Memory B cell (primary cell): ENCODE data around the gene PLK2.

Experiments used
- ATAC-seq: fragments of 150-1000 bp; cut with Tn5 transposase; 2 replicates; pipeline ENCODE4 v1.10.0; 2021; ENCODE audit warnings: low read depth, mild to moderate bottlenecking, moderate library complexity
- DNase-seq, 2 donors: peaks; one replicate each; pipeline ENCODE4 v3.0.0; 2022; ENCODE audit warnings: low spot score in 2 of 2
- H3K27ac Mint-ChIP-seq: one replicate; pipeline ENCODE4 v1.8.0; 2022; ENCODE audit warnings: mild to moderate bottlenecking, moderate library complexity, mixed read lengths
- H3K27me3 Mint-ChIP-seq: one replicate; pipeline ENCODE4 v1.8.0; 2022; ENCODE audit warnings: mixed read lengths
- H3K36me3 Mint-ChIP-seq: one replicate; pipeline ENCODE4 v1.8.0; 2022; ENCODE audit warnings: mild to moderate bottlenecking, mixed read lengths
- H3K4me1 Mint-ChIP-seq: one replicate; pipeline ENCODE4 v1.8.0; 2022; ENCODE audit warnings: mixed read lengths
- H3K4me3 Mint-ChIP-seq: one replicate; pipeline ENCODE4 v1.8.0; 2022; ENCODE audit warnings: mild to moderate bottlenecking, moderate library complexity, mixed read lengths
- H3K9me3 Mint-ChIP-seq: one replicate; pipeline ENCODE4 v1.8.0; 2022; ENCODE audit warnings: mixed read lengths

PLK2 gene

DNA sequence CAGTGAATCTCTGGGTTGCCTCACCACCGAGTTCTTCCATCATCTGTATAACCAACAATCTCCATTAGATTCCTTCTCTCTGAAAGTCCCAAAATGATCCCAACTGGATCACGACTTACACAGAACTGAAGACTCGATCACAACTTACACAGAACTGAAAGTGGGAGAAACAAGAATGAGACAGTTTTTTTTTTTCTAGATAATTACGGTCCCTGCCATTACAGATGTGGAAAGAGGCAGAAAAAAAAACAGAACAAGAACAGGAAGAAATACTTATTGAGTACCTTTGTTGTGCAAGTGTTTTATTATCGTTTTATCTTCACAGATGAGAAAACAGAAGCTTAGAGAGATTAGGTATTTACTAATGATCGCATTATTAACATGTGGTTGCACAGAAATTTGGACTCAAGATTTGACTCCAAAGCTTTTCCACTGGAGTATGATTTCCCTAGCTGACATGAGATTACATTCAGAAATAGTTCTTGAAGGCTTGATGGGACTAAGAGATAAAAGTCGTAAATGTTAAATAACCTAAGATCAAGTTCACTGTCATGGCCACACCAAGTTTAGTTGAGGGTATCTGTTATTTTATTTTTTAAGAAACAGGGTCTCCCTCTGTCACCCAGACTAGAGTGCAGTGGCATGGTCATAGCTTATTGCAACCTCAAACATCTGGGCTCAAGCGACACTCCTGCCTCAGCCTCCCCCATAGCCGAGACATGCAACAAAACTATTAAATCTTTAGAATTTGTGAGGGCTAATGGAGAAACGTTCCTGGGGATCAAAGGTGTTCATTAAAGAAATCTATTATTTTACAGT lies 8.9 kb downstream of the PLK2 start:
- Mint-ChIP-seq H3K36me3 (peaks cover 10% of the 10 kb centered on the region), H3K27ac (no peak overlapping the region), H3K4me1 (no peaks in the 10 kb centered on the region), H3K4me3 (no peak overlapping the region), H3K27me3 (peaks cover 1% of the 10 kb centered on the region), H3K9me3 (no peaks in the 10 kb centered on the region)
- no peak for ATAC-seq
- DNase-seq = no peak

DNA sequence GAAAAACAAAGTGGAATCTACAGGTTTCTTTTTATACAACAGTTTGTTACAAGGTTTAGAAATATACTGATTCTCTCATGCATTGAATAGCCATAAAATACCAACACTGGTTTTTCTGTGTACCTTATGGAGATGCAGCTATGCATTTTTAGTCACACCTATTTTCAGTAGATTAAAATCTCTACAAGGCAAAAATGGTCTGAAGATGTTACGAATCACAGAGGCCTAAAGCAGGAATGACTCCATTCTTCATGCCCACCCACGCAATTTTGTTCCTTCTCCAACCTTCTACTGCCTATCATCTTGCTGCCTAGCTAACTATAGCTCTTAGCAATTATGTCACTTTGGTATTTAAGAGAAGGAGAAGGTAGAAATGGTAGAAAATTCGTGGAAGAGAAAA lies 9.9 kb downstream of the PLK2 start:
- H3K4me1 Mint-ChIP-seq = no peaks in the 10 kb centered on the region
- H3K36me3 Mint-ChIP-seq = peaks cover 10% of the 10 kb centered on the region
- H3K4me3 Mint-ChIP-seq = no peak overlapping the region
- no peak overlapping the region for H3K27ac Mint-ChIP-seq
- DNase-seq (no peak), ATAC-seq (no peak)
- no peaks in the 10 kb centered on the region for H3K9me3 Mint-ChIP-seq
- peaks cover 1% of the 10 kb centered on the region for H3K27me3 Mint-ChIP-seq

DNA sequence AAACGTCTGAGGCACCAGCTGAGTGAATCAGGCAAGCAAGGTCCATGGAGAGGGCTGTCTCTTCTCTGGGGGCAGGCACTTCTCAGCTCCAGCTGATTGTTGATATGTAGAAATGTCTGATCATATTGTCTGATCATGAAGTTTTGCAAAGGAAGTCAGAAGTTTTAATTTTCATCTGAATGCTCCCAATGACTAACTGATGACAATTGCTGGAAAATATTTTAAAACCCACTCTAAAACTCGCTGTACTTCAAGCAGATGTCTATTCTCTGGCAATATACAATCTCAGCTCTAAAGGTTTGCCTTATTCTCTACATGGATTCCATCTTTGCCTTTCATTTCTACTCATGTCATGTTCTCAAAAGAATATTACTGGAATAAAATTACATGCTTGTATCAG lies 12.7 kb downstream of the PLK2 start:
- H3K9me3 Mint-ChIP-seq = peaks cover 2% of the 10 kb centered on the region
- no peak overlapping the region for H3K4me3 Mint-ChIP-seq
- peaks cover 1% of the 10 kb centered on the region for H3K36me3 Mint-ChIP-seq
- H3K27ac Mint-ChIP-seq = no peak overlapping the region
- peaks cover 1% of the 10 kb centered on the region for H3K27me3 Mint-ChIP-seq
- no peaks in the 10 kb centered on the region for H3K4me1 Mint-ChIP-seq
- no peak for DNase-seq
- ATAC-seq = no peak

DNA sequence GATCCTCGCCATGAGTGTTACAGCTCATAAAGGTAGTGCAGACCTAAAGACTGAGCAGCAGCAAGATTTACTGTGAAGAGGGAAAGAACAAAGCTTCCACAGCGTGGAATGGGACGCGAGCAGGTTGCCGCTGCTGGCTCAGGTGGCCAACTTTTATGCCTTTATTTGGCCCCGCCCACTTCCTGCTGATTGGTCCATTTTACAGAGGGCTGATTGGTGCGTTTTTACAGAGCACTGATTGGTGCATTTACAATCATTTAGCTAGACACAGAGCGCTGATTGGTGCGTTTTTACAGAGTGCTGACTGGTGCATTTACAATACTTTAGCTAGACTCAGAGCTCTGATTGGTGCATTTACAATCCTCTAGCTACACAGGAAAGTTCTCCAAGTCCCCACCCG lies 13.9 kb downstream of the PLK2 start:
- H3K27ac Mint-ChIP-seq = no peak overlapping the region
- ATAC-seq = no peak
- H3K4me1 Mint-ChIP-seq = no peaks in the 10 kb centered on the region
- H3K9me3 Mint-ChIP-seq = peaks cover 2% of the 10 kb centered on the region
- H3K4me3 Mint-ChIP-seq = no peak overlapping the region
- peaks cover 4% of the 10 kb centered on the region for H3K27me3 Mint-ChIP-seq
- no peak for DNase-seq
- H3K36me3 Mint-ChIP-seq = peaks cover under 1% of the 10 kb centered on the region

DNA sequence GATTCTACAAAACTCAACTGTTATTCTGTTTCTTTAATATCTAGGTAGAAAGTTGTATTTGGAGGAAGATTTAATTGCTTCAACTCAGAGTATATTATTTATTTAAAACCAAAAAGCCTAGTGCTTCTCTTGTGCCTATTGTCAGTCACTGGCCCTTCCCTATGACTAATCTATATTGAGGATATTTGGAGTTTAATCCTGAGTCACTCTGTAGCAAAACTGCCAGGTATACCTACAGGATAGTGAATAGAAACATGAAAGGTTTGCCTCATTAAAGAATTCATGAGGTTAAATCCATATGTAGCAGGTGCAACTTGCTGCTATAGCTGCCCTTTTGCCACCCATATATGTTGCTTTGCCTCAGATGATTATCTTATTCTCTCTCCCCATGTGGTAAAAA lies 15.1 kb downstream of the PLK2 start:
- no peak overlapping the region for H3K27ac Mint-ChIP-seq
- no peak for ATAC-seq

DNA sequence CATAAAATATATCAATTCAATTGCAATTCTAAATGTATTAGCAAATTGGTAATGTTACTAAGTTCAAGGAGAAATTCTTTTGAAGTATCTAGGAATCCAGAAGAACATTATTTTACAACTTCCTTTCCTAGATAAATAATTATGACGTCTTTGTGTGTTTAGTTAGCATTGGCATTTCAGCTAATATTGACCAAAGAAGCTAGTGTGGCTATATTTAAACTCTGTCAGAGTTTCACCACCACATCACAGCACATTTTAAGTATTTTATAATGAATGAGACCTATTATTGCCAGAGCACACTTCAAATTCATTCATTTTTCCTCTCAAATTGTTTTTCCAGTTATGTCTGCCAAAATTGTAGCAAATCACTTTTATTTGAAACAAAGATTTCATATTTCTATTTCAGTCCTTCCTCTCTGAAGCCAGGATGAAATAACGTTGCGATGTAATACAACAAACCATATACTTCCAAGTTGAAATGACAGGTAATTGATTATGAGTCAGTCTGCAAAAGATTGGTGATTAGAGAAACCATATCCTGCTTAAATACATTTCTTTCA lies 18.9 kb downstream of the PLK2 start:
- Mint-ChIP-seq H3K4me3 (no peak overlapping the region), H3K27me3 (peaks cover 3% of the 10 kb centered on the region), H3K36me3 (no peaks in the 10 kb centered on the region), H3K4me1 (no peaks in the 10 kb centered on the region), H3K27ac (no peak overlapping the region), H3K9me3 (peaks cover 2% of the 10 kb centered on the region)
- DNase-seq = no peak
- no peak for ATAC-seq

More for the DNA sequence above, 15.1 kb downstream of the PLK2 start:
- no peak for DNase-seq
- peaks cover 4% of the 10 kb centered on the region for H3K27me3 Mint-ChIP-seq
- no peaks in the 10 kb centered on the region for H3K4me1 Mint-ChIP-seq
- H3K9me3 Mint-ChIP-seq = peaks cover 2% of the 10 kb centered on the region
- no peak overlapping the region for H3K4me3 Mint-ChIP-seq
- no peaks in the 10 kb centered on the region for H3K36me3 Mint-ChIP-seq

DNA sequence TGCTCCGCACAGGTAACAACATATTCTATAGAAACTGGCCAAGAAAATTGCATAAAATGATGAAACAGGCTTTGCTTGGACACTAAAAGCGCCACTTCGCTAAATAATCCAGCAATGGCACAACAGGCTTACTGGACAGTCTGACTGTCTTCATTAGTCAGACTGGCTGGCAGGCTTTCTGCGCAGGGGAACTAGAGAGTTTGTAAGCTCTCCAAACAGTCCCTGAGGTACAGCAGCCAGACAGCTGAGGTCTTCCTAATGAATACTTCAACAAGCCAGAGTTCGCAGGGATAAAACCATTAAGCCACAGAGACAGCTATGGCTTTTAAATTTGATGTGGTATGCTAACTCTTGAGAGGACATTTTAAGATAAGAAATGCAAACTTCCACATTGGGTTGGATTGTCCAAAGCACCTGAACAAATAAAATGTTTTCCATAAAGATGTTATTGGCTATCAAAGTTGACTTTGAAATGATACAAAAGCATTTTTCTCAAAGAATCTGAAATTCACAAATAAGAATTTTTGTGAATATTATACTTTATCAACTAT lies 20.7 kb downstream of the PLK2 start:
- no peaks in the 10 kb centered on the region for H3K36me3 Mint-ChIP-seq
- no peak overlapping the region for H3K27ac Mint-ChIP-seq
- no peak for DNase-seq
- H3K27me3 Mint-ChIP-seq = peaks cover 3% of the 10 kb centered on the region
- H3K9me3 Mint-ChIP-seq = peaks cover 2% of the 10 kb centered on the region
- no peak for ATAC-seq
- H3K4me3 Mint-ChIP-seq = no peak overlapping the region
- no peaks in the 10 kb centered on the region for H3K4me1 Mint-ChIP-seq

DNA sequence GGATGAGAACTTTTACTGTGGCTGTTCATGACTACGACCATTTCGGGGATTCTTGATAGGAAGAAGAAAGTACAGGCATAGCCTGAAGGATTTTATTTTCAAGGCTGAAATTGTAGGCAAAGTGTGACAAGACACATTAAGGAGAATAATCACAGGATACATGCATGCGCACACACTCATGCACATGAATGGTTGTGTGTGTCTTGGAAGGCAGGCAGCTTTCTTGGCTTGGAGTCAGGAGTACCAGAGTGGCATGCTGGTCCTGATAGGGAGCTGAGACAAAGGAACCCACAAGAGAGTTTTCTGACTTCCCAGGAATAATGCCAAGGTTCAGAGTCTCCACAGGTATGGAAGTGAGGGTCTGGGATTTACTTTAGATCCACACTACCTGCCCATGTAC lies 22.2 kb downstream of the PLK2 start:
- Mint-ChIP-seq H3K27ac (no peak overlapping the region), H3K27me3 (peaks cover 3% of the 10 kb centered on the region), H3K4me3 (no peak overlapping the region), H3K36me3 (no peaks in the 10 kb centered on the region), H3K9me3 (no peaks in the 10 kb centered on the region), H3K4me1 (no peaks in the 10 kb centered on the region)
- no peak for ATAC-seq
- no peak for DNase-seq

DNA sequence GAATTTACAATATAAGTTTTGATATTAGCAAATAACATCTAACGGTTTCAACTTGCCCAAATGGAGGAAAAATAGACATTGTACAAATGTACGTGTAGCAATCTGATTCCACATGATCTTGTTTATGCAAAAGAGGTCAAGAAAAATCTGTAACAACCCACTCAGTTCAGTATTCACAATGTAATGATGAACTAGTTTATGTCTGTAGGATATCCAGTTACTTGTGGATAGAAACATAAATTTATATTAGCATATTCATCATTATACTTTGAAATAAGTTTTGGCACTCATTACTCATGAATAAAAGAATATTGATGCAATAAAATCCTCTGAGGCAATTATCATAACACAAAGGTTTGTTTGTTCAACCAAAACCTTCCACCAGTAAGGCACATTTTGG lies 28.1 kb downstream of the PLK2 start:
- DNase-seq (no peak), ATAC-seq (no peak)
- H3K9me3 Mint-ChIP-seq = no peaks in the 10 kb centered on the region
- no peak overlapping the region for H3K27ac Mint-ChIP-seq
- no peaks in the 10 kb centered on the region for H3K36me3 Mint-ChIP-seq
- H3K27me3 Mint-ChIP-seq = no peaks in the 10 kb centered on the region
- H3K4me3 Mint-ChIP-seq = no peak overlapping the region
- no peaks in the 10 kb centered on the region for H3K4me1 Mint-ChIP-seq

DNA sequence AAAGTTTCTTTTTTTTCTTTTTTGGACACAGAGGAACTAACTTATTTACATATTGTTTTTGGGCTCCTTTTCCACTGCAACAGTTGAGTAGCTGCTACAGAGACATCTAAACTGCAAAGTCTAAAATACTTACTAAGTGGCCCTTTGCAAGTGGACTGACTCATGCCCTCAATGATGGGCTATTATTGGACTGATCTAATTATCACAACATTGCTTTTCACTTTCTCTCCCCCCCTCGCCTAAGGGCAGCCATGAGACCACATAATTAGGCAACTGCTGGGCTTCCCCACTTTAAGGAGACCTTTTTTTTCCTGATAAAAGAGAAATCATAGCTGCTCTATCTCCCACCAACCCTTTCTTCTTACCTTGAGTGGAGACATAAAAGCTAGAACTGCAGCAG lies 47.0 kb downstream of the PLK2 start:
- H3K36me3 Mint-ChIP-seq = no peaks in the 10 kb centered on the region
- no peaks in the 10 kb centered on the region for H3K9me3 Mint-ChIP-seq
- no peak overlapping the region for H3K4me3 Mint-ChIP-seq
- ATAC-seq = no peak
- no peak for DNase-seq
- no peak overlapping the region for H3K27ac Mint-ChIP-seq
- no peaks in the 10 kb centered on the region for H3K4me1 Mint-ChIP-seq
- H3K27me3 Mint-ChIP-seq = peaks cover 8% of the 10 kb centered on the region

DNA sequence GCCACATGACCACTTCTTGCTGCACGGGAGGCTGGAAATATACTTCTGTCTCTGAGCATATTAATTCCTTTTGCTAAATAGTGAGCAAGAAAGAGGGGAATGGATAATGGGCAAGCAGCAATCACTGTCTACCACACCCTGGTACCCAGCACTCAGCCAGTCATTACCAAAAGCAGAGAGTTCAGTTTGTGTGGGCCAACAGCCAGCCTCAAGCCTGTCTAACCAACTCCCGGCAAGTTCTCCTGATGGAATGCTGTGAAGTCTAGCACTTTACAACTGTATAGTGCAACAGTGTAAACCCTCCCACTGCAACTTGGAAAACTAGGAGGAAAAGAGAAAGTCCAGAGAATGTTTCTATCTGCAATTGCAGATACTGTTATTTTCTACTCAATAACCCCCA lies 47.8 kb downstream of the PLK2 start:
- Mint-ChIP-seq H3K9me3 (no peaks in the 10 kb centered on the region), H3K27ac (no peak overlapping the region), H3K27me3 (peaks cover 10% of the 10 kb centered on the region), H3K4me1 (no peaks in the 10 kb centered on the region), H3K36me3 (no peaks in the 10 kb centered on the region), H3K4me3 (no peak overlapping the region)
- DNase-seq (no peak), ATAC-seq (no peak)

DNA sequence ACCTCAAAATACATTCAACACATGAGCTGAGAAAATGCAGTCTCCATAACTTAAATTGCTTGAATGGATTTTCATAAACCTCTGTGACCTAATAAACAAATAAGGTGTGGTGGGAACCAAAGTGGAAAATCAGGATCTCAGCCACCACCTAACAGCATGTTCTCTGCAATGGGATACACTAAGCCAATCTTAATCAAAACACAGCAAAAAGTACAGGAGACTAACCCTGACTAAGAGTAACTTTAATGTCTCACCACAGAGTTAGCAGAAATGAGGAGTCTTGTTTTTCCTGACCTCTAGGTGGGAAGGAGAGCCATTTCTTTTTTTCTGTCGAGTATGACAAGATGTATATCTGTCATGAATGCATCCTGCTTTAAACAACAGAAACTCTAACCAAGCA lies 48.5 kb downstream of the PLK2 start:
- no peaks in the 10 kb centered on the region for H3K9me3 Mint-ChIP-seq
- no peaks in the 10 kb centered on the region for H3K4me1 Mint-ChIP-seq
- ATAC-seq (no peak), DNase-seq (no peak)
- H3K36me3 Mint-ChIP-seq = no peaks in the 10 kb centered on the region
- no peak overlapping the region for H3K27ac Mint-ChIP-seq
- no peak overlapping the region for H3K4me3 Mint-ChIP-seq
- peaks cover 8% of the 10 kb centered on the region for H3K27me3 Mint-ChIP-seq

DNA sequence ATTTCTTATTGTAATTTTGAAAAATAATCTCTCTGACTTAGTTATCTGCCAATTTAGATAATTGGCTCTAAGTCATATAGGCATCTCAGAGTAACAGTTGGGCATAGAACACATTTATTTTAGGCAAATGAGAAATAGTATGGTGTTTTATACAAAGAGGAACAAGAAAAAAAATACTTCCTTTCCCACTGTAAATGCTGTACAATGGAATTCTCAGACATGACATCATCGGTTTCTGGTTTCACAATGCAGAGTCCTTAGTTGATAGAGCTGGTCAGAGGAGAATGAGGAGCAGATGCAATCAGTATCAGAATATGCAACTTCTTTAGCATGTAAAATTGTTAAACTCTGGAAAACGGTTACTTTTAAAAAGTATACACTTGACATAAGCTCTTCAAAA lies 49.4 kb downstream of the PLK2 start:
- DNase-seq = no peak

DNA sequence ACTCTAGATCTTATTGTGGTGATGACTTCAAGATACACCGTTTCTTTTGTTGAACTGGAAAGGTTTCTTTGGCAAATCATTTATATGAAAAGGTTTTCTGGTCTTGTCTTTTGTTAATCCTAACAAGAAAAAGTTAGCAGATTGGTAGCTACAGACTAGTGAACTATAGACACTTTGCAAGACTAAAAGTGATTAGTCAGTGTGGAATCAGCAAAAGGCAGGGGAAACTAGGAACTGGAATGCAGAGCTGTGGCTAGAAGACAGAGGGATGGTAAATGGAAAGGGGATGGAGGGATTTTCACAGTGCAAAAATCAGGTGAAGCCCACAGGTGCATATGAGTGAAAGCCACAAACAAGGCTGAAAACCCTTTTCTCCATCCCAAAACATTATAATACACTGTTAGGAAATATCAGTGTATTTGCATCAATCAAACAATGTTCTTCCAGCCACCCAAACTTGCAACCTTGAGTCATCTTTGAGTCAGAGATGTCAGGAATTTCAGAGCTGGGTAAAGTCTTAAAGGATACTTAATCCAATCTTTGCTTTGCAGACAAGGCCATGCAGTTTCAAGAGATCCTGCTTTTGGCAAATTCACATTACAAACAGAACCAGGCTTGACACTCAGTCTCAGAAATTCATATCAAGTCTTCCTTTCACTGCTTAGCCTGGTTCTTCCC lies 52.7 kb downstream of the PLK2 start:
- Mint-ChIP-seq H3K27me3 (peaks cover 3% of the 10 kb centered on the region), H3K9me3 (no peaks in the 10 kb centered on the region), H3K4me3 (no peak overlapping the region), H3K36me3 (no peaks in the 10 kb centered on the region), H3K27ac (no peak overlapping the region), H3K4me1 (no peaks in the 10 kb centered on the region)
- DNase-seq (no peak), ATAC-seq (no peak)

More for the DNA sequence above, 49.4 kb downstream of the PLK2 start:
- no peak for ATAC-seq
- Mint-ChIP-seq H3K27ac (no peak overlapping the region), H3K27me3 (peaks cover 7% of the 10 kb centered on the region), H3K4me1 (no peaks in the 10 kb centered on the region), H3K9me3 (no peaks in the 10 kb centered on the region), H3K4me3 (no peak overlapping the region), H3K36me3 (no peaks in the 10 kb centered on the region)
